Parathyroid adenoma (tissue), 2 donors: ENCODE results near the gene SOCS1.
A peak's percentile ranks its signal among the peaks of the same experiment; 100 is the strongest.
"Not testable (repeated sequence)": the region's sequence is repeated elsewhere in the genome, so short reads cannot be mapped to it uniquely, and the experiment has no call there.

ENCODE experiments used
- H2AFZ ChIP-seq: fragments of 300-600 bp; sonication (generic); one replicate; pipeline ENCODE4 v1.7.0; 2017; ENCODE audit warnings: antibody characterized with exemption, mild to moderate bottlenecking
- H3K27ac ChIP-seq: fragments of 300-600 bp; sonication (generic); one replicate; pipeline ENCODE4 v1.7.0; 2017
- H3K27me3 ChIP-seq: fragments of 300-600 bp; sonication (generic); one replicate; pipeline ENCODE4 v1.7.0; 2017; ENCODE audit warnings: low read length; ENCODE audit not compliant: control insufficient read depth, insufficient read depth
- H3K36me3 ChIP-seq: fragments of 300-600 bp; sonication (generic); one replicate; pipeline ENCODE4 v1.7.0; 2017; ENCODE audit warnings: low read length; ENCODE audit not compliant: control insufficient read depth, insufficient read depth
- H3K4me1 ChIP-seq: fragments of 300-600 bp; sonication (generic); one replicate; pipeline ENCODE4 v1.7.0; 2017; ENCODE audit warnings: control low read depth
- H3K4me2 ChIP-seq: fragments of 300-600 bp; sonication (generic); one replicate; pipeline ENCODE4 v1.7.0; 2017; ENCODE audit warnings: low read length
- H3K4me3 ChIP-seq: fragments of 300-600 bp; sonication (generic); one replicate; pipeline ENCODE4 v1.7.0; 2017; ENCODE audit warnings: low read depth, low read length
- H3K79me2 ChIP-seq: fragments of 300-600 bp; sonication (generic); one replicate; pipeline ENCODE4 v1.7.0; 2017; ENCODE audit warnings: control low read depth
- H3K9ac ChIP-seq: fragments of 300-600 bp; sonication (generic); one replicate; pipeline ENCODE4 v1.7.0; 2017; ENCODE audit warnings: mild to moderate bottlenecking
- H3K9me3 ChIP-seq: fragments of 300-600 bp; sonication (generic); one replicate; pipeline ENCODE4 v1.7.0; 2017; ENCODE audit warnings: low read length; ENCODE audit not compliant: control insufficient read depth
- TF ChIP-seq, protein P1 (sequence below): fragments of 300-600 bp; sonication (generic); IDR thresholded peaks from one replicate; pipeline ENCODE4 v1.7.0; 2017; ENCODE audit warnings: antibody characterized with exemption, mild to moderate bottlenecking
- donor health status: primary hyperparathyroidism.

SOCS1 gene

DNA sequence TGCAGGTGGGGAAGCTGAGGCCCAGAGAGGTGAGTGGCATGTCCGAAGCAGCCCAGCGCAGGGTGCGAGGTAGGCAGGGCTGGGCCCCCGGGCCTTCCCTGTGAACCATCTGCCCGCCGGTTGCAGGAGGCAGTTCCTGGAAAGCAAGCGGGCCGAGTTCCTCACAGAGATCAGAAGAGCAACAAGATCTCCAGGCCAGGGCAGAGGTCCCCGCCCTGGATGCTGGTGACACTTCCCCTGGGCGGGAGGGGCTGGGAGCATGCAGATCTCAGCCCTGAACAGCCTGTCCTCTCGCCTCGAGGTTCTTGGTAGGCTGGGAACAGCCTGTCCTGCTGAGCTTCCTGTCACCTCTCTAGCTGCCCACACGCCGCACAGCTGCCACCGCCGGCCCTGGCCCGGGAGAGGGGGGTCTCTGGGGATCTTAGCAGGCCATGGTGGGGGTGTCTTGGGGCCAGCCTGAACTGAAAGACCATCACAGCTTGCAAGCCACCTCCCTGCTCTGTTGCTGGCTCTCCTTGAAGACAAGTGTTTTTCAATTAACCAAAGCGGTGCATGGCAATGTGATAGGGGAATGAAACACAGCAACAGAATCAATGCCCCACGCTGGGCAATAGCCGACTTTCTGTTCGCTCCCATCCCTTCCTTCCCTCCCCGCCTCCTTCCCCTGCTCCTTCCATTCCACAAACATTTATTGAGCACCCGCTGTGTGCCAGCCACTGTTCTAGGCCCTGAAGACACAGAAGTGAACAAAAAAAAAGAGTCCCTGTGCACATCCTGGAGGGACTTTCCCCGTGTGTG lies 31.7 kb downstream of the SOCS1 start:
- H3K27me3 ChIP-seq = no peaks in the 10 kb centered on the region
- H3K4me1 ChIP-seq = no peaks in the 10 kb centered on the region
- no peak overlapping the region for H3K9ac ChIP-seq
- TF ChIP-seq, protein P1, sequence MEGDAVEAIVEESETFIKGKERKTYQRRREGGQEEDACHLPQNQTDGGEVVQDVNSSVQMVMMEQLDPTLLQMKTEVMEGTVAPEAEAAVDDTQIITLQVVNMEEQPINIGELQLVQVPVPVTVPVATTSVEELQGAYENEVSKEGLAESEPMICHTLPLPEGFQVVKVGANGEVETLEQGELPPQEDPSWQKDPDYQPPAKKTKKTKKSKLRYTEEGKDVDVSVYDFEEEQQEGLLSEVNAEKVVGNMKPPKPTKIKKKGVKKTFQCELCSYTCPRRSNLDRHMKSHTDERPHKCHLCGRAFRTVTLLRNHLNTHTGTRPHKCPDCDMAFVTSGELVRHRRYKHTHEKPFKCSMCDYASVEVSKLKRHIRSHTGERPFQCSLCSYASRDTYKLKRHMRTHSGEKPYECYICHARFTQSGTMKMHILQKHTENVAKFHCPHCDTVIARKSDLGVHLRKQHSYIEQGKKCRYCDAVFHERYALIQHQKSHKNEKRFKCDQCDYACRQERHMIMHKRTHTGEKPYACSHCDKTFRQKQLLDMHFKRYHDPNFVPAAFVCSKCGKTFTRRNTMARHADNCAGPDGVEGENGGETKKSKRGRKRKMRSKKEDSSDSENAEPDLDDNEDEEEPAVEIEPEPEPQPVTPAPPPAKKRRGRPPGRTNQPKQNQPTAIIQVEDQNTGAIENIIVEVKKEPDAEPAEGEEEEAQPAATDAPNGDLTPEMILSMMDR = no peak
- no peaks in the 10 kb centered on the region for H3K79me2 ChIP-seq
- no peaks in the 10 kb centered on the region for H3K36me3 ChIP-seq
- H3K27ac ChIP-seq = no peak overlapping the region
- no peak overlapping the region for H2AFZ ChIP-seq
- no peaks in the 10 kb centered on the region for H3K9me3 ChIP-seq
- H3K4me2 ChIP-seq = no peak overlapping the region
- no peak overlapping the region for H3K4me3 ChIP-seq

DNA sequence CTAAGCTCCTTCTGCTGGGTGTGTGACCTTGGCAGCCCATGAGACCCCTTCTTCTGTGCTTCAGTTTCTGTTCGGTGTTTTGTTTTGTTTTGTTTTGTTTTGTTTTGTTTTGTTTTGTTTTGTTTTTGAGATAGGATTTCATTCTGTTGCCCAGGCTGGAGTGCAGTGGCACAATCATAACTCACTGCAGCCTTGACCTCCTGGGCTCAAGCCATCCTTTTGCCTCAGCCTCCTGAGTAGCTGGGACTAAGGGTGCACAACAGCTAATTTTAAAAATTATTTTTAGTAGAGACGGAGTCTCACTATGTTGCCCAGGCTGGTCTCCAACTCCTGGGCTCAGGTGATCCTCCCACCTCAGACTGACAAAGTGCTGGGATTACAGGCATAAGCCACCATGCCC lies 35.5 kb downstream of the SOCS1 start:
- H3K4me2 ChIP-seq, H3K27ac ChIP-seq, H3K79me2 ChIP-seq, H3K27me3 ChIP-seq, H3K4me3 ChIP-seq, H3K9me3 ChIP-seq, H3K36me3 ChIP-seq, H3K4me1 ChIP-seq, H2AFZ ChIP-seq, H3K9ac ChIP-seq: not testable (repeated sequence)

DNA sequence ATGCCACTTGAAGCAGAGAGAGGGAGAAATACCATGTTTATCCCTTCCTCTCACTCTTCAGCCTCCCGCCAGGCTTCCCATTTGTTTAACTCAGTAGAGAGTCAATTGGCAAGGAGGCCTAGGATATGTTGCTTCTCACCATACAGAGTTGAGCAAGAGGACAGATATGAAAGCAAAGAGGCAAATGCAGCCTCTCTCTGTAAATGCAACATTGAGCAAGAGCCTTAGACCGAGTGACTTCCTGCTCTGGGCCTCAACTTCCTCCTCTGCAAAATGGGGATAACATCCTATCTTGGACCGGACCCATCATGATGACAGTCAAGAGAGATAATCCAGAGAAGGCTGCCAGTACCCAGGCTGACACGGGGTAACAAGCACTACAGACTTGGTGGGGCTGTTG lies 36.8 kb downstream of the SOCS1 start:
- H3K27me3 ChIP-seq = no peaks in the 10 kb centered on the region

DNA sequence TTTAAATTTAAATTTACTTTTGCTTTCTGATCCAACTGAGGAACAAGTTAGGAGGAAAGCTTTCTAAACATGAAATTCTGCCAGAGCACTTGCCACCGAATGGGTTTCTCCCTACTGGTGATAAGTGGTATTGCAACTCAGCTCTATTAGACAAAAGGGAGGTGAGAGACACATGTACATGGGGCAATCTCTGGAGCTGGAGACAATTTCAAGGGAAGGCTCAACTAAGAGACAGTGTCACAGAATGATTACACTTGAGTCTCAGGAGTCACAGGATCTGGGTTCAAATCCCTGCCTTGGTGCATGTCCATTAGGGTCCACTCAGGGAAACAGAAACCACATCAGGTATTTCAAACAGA lies 37.4 kb downstream of the SOCS1 start:
- H3K79me2 ChIP-seq = no peaks in the 10 kb centered on the region
- no peaks in the 10 kb centered on the region for H3K4me1 ChIP-seq
- H2AFZ ChIP-seq = no peak overlapping the region
- H3K9ac ChIP-seq = no peak overlapping the region
- no peaks in the 10 kb centered on the region for H3K9me3 ChIP-seq
- TF ChIP-seq, protein P1 = peak; percentile 28
- no peaks in the 10 kb centered on the region for H3K36me3 ChIP-seq
- no peaks in the 10 kb centered on the region for H3K27me3 ChIP-seq
- H3K4me3 ChIP-seq = no peak overlapping the region
- H3K27ac ChIP-seq = no peak overlapping the region
- H3K4me2 ChIP-seq = no peak overlapping the region

More for the DNA sequence above, 36.8 kb downstream of the SOCS1 start:
- H3K4me3 ChIP-seq = no peak overlapping the region
- no peak overlapping the region for H2AFZ ChIP-seq
- no peaks in the 10 kb centered on the region for H3K4me1 ChIP-seq
- no peaks in the 10 kb centered on the region for H3K79me2 ChIP-seq
- no peak overlapping the region for H3K27ac ChIP-seq
- TF ChIP-seq, protein P1 = no peak
- no peak overlapping the region for H3K9ac ChIP-seq
- H3K36me3 ChIP-seq = no peaks in the 10 kb centered on the region
- H3K4me2 ChIP-seq = no peak overlapping the region
- H3K9me3 ChIP-seq = no peaks in the 10 kb centered on the region

DNA sequence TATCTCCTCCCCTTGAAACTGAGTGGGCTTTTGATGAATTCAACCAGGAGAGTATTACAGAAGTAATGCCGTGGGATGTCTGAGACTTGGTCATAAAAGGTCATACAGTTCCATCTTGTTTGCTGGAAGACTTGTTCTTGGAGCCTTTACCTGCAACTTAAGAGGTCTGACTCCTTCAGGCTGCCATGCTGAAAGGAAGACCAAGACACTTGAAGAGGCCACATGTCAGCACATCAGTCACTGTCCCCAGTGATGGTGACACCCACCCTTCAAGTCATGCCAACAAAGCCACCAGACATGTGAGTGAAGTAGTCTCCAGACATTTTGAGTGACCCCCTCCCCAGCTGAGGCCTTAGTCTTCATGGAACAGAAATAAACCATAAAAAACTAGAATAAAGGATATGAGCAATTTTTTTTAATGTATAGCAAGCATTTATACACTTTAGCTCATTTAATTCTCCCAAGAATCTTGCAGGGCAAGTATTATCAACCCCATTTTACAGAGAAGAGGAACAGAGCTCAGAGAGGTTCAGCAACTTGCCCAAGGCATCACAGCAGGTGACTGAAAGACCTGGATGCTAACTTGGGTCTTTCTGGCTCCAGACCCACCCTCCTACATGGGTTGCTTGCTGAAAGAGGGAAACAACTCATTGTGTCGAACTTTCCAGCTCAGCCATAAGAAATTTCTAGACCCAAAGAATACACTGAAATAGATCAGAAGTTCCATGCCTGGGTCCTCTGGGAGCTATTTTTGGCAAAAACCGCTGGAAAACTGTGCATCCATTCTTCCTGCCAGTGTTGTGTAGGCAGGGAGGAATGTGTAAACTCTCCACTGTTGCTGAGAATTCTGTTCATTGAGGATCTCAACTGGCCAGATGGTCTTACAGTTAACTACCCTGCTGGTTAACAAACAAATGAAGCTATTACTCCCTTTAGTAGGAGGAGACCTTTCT lies 38.1 kb downstream of the SOCS1 start:
- no peaks in the 10 kb centered on the region for H3K4me1 ChIP-seq

More for the DNA sequence above, 38.1 kb downstream of the SOCS1 start:
- Histone ChIP-seq H3K27me3 (no peaks in the 10 kb centered on the region), H3K4me3 (no peak overlapping the region), H3K27ac (no peak overlapping the region), H3K9me3 (no peaks in the 10 kb centered on the region), H3K9ac (no peak overlapping the region), H3K36me3 (no peaks in the 10 kb centered on the region), H3K4me2 (no peak overlapping the region), H3K79me2 (no peaks in the 10 kb centered on the region), H2AFZ (no peak overlapping the region)
- TF ChIP-seq, protein P1 = no peak
